Hepatocyte (in vitro differentiated cells): Measurements from ENCODE around the gene ATP8B4.

Source experiments
- CTCF ChIP-seq: fragments of 200-600 bp; sonication (generic); IDR thresholded peaks from 2 replicates; pipeline ENCODE4 v1.5.1; 2016; ENCODE audit warnings: antibody characterized with exemption, mild to moderate bottlenecking; ENCODE audit not compliant: poor library complexity
- EZH2 ChIP-seq: fragments of 200-600 bp; sonication (generic); IDR thresholded peaks from 2 replicates; pipeline ENCODE4 v1.6.1; 2016; ENCODE audit warnings: antibody characterized with exemption, mild to moderate bottlenecking, borderline replicate concordance

GRCh38 chr15:50137330-50137761 is 18.3 kb upstream of the ATP8B4 start:
- no peak for TF ChIP-seq CTCF
- no peak for TF ChIP-seq EZH2
